K562 (cell line): ENCODE data around the gene ACKR2. TPM values are rescaled to one million over a fixed set of nuclear protein-coding genes. Genes with fewer than 3 reads are reported as not detected.

Experiments used
- ADNP ChIP-seq: fragments of 200-800 bp; sonication (Bioruptor generic); IDR thresholded peaks from 2 replicates; pipeline ENCODE4 v1.6.1; 2016; ENCODE audit warnings: missing genetic modification characterization, missing compliant biosample characterization
- ATF7 ChIP-seq: fragments of 450-650 bp; IDR thresholded peaks from 2 replicates; pipeline ENCODE4 v1.7.1; 2014; ENCODE audit warnings: mild to moderate bottlenecking, moderate library complexity
- CBFB ChIP-seq: sonication (generic); formaldehyde crosslinking; IDR thresholded peaks from 2 replicates; pipeline ENCODE4 v1.4.0; 2020; ENCODE audit warnings: mild to moderate bottlenecking, missing genetic modification reagents
- CSDE1 ChIP-seq, 2 experiments: fragments of 450-650 bp; IDR thresholded peaks; 2 replicates each; pipeline ENCODE4 v1.6.1; 2016; ENCODE audit warnings: mild to moderate bottlenecking in 1 of 2
- EHMT2 ChIP-seq: fragments of 450-650 bp; IDR thresholded peaks from 2 replicates; pipeline ENCODE4 v1.6.1; 2018; ENCODE audit warnings: antibody characterized with exemption
- GATA2 ChIP-seq: sonication (generic); formaldehyde crosslinking; IDR thresholded peaks from 2 replicates; pipeline ENCODE4 v1.4.0; 2020; ENCODE audit warnings: mild to moderate bottlenecking, missing genetic modification reagents
- HNRNPUL1 ChIP-seq: fragments of 200-400 bp; formaldehyde crosslinking; IDR thresholded peaks from 2 replicates; pipeline ENCODE4 v1.6.1; 2017; ENCODE audit warnings: low read length
- KAT7 ChIP-seq: sonication (generic); formaldehyde crosslinking; IDR thresholded peaks from 2 replicates; pipeline ENCODE4 v1.8.0; 2022; ENCODE audit warnings: missing genetic modification reagents, mild to moderate bottlenecking, borderline replicate concordance
- KDM1A ChIP-seq, 2 experiments: fragments of 450-650 bp; IDR thresholded peaks; 2 replicates each; pipeline ENCODE4 v1.6.1; 2016; ENCODE audit warnings: mild to moderate bottlenecking in 2 of 2
- KDM5B ChIP-seq: fragments of 200-600 bp; sonication (generic); IDR thresholded peaks from 2 replicates; pipeline ENCODE4 v1.6.1; 2012; ENCODE audit warnings: low read depth, mild to moderate bottlenecking, moderate library complexity, low read length, control low read depth, inconsistent platforms; ENCODE audit not compliant: insufficient replicate concordance
- L3MBTL2 ChIP-seq: fragments of 450-650 bp; IDR thresholded peaks from 2 replicates; pipeline ENCODE4 v1.6.1; 2016; ENCODE audit warnings: mild to moderate bottlenecking, moderate library complexity
- MIER1 ChIP-seq: fragments of 450-650 bp; IDR thresholded peaks from 2 replicates; pipeline ENCODE4 v1.6.1; 2016; ENCODE audit warnings: antibody characterized with exemption, mild to moderate bottlenecking, low read depth
- MXD1 ChIP-seq: fragments of 250-450 bp; sonication (Bioruptor Pico); IDR thresholded peaks from 2 replicates; pipeline ENCODE4 v1.8.0; 2021; ENCODE audit warnings: borderline replicate concordance, mild to moderate bottlenecking, moderate library complexity; ENCODE audit not compliant: poor library complexity, severe bottlenecking
- POLR2B ChIP-seq: fragments of 450-650 bp; IDR thresholded peaks from 2 replicates; pipeline ENCODE4 v1.6.1; 2018; ENCODE audit warnings: low read depth; ENCODE audit not compliant: partially characterized antibody
- RCOR1 ChIP-seq, 2 experiments: IDR thresholded peaks; 2 replicates each; pipeline ENCODE4 v1.6.1; 2012; ENCODE audit warnings: low read depth in 2 of 2, low read length in 2 of 2, borderline replicate concordance in 1 of 2, improper control_type of control experiment in 1 of 2
- SFPQ ChIP-seq: fragments of 200-400 bp; formaldehyde crosslinking; IDR thresholded peaks from 2 replicates; pipeline ENCODE4 v1.6.1; 2017; ENCODE audit warnings: mild to moderate bottlenecking, low read depth, low read length, moderate library complexity
- TCF7L2 ChIP-seq: fragments of 150-350 bp; IDR thresholded peaks from 2 replicates; pipeline ENCODE4 v1.6.1; 2016; ENCODE audit warnings: low read depth, mild to moderate bottlenecking, low read length, moderate library complexity
- polyA plus RNA-seq, 8 experiments: library from polyadenylated mRNA; depleted of rRNA in 4 of 8; stranded (reverse) in 5 of 8; unstranded in 3 of 8; fragments of >200 nt; fragmentation: Nextera tagmentation in 2 of 8; fragmentation: Illumina TruSeq in 1 of 8; extraction: Ambion mirVana in 2 of 8; extraction: Trizol in 1 of 8; gene quantifications; 2 replicates each; pipeline versions ENCODE4 v1.2.1 to v1.2.3, GENCODE V29; 2011 to 2014; ENCODE audit warnings: inconsistent platforms in 1 of 8, missing spikeins in 1 of 8
- total RNA-seq, 7 experiments: library from RNA; depleted of rRNA in 6 of 7; stranded (reverse); fragments of >200 nt in 6 of 7; fragmentation: Illumina TruSeq in 2 of 7; extraction: Trizol in 2 of 7; gene quantifications; 2 replicates each; pipeline versions ENCODE4 v1.2.1 to v1.2.3, GENCODE V29; 2011 to 2021; ENCODE audit warnings: low replicate concordance in 1 of 7
- TF ChIP-seq, protein P1 (sequence below), 2 experiments: fragments of 450-650 bp; IDR thresholded peaks; 2 replicates each; pipeline ENCODE4 v1.6.1; 2018; ENCODE audit warnings: mild to moderate bottlenecking in 2 of 2, low read depth in 1 of 2; ENCODE audit not compliant: partially characterized antibody in 2 of 2
- TF ChIP-seq, protein P2 (sequence below): fragments of 200-800 bp; sonication (Bioruptor generic); IDR thresholded peaks from 2 replicates; pipeline ENCODE4 v1.6.1; 2017; ENCODE audit warnings: missing genetic modification characterization, missing compliant biosample characterization

ACKR2 gene
- total and polyA plus RNA-seq, 9 of the 15 experiments (the other 6 are each of a cell fraction or from before 2014, with no cell fraction given), result 0.03 to 0.69 (median 0.25) TPM; not detected in 1

GRCh38 chr3:42846685-42847522 lies 37.7 kb downstream of the ACKR2 start (continued):
- TF ChIP-seq MXD1 (CRISPR knock-in tag), result no peak
- TF ChIP-seq CSDE1 (IDR thresholded peaks at IDR 0.05), result no peak
- TF ChIP-seq MIER1, result no peak
- no peak for TF ChIP-seq POLR2B
- TF ChIP-seq EHMT2, result no peak
- TF ChIP-seq ATF7, result no peak
- no peak for TF ChIP-seq KAT7 (CRISPR knock-in tag)
- TF ChIP-seq GATA2, result peak; percentile 32
- TF ChIP-seq L3MBTL2, result 0 out of 2 replicates have a peak, but pooled peaks have one; percentile 54
- no peak for TF ChIP-seq HNRNPUL1
- TF ChIP-seq TCF7L2, result no peak
- TF ChIP-seq ADNP (tag), result no peak
- no peak for TF ChIP-seq CBFB
- TF ChIP-seq KDM5B, result peak; percentile 28
- TF ChIP-seq, protein P1, sequence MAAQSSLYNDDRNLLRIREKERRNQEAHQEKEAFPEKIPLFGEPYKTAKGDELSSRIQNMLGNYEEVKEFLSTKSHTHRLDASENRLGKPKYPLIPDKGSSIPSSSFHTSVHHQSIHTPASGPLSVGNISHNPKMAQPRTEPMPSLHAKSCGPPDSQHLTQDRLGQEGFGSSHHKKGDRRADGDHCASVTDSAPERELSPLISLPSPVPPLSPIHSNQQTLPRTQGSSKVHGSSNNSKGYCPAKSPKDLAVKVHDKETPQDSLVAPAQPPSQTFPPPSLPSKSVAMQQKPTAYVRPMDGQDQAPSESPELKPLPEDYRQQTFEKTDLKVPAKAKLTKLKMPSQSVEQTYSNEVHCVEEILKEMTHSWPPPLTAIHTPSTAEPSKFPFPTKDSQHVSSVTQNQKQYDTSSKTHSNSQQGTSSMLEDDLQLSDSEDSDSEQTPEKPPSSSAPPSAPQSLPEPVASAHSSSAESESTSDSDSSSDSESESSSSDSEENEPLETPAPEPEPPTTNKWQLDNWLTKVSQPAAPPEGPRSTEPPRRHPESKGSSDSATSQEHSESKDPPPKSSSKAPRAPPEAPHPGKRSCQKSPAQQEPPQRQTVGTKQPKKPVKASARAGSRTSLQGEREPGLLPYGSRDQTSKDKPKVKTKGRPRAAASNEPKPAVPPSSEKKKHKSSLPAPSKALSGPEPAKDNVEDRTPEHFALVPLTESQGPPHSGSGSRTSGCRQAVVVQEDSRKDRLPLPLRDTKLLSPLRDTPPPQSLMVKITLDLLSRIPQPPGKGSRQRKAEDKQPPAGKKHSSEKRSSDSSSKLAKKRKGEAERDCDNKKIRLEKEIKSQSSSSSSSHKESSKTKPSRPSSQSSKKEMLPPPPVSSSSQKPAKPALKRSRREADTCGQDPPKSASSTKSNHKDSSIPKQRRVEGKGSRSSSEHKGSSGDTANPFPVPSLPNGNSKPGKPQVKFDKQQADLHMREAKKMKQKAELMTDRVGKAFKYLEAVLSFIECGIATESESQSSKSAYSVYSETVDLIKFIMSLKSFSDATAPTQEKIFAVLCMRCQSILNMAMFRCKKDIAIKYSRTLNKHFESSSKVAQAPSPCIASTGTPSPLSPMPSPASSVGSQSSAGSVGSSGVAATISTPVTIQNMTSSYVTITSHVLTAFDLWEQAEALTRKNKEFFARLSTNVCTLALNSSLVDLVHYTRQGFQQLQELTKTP (IDR thresholded peaks at IDR 0.05; ENCODE audit: low read depth in 1 of 2, partially characterized antibody in 2 of 2), result no peak
- TF ChIP-seq SFPQ, result no peak
- TF ChIP-seq KDM1A (IDR thresholded peaks at IDR 0.05), result 0 out of 4 replicates have a peak, but pooled peaks of 1 of the 2 experiments have one; percentile 23
- TF ChIP-seq, protein P2, sequence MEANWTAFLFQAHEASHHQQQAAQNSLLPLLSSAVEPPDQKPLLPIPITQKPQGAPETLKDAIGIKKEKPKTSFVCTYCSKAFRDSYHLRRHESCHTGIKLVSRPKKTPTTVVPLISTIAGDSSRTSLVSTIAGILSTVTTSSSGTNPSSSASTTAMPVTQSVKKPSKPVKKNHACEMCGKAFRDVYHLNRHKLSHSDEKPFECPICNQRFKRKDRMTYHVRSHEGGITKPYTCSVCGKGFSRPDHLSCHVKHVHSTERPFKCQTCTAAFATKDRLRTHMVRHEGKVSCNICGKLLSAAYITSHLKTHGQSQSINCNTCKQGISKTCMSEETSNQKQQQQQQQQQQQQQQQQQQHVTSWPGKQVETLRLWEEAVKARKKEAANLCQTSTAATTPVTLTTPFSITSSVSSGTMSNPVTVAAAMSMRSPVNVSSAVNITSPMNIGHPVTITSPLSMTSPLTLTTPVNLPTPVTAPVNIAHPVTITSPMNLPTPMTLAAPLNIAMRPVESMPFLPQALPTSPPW (CRISPR knock-in tag), result peak; percentile 72
- peak in 1 of 2 experiments; percentile 88; a peak in 2 of 4 replicates for TF ChIP-seq RCOR1 (IDR thresholded peaks at IDR 0.05; ENCODE audit: borderline replicate concordance in 1 of 2, low read depth in 2 of 2, low read length in 2 of 2)
